RWPE2 (cell line): ENCODE measurements around the gene KCNMA1.

Source experiments
- ATAC-seq: fragments of 200-7000 bp; cut with Tn5 transposase; 3 replicates; pipeline ENCODE4 v1.9.1; 2021; ENCODE audit warnings: low read depth
- DNase-seq: peaks from one replicate; pipeline ENCODE4 v3.0.0-alpha.2; 2020; ENCODE audit warnings: low spot score
- H3K27ac ChIP-seq: fragments of 450-650 bp; 2 replicates; pipeline ENCODE4 v1.5.1; 2017; ENCODE audit warnings: mild to moderate bottlenecking; ENCODE audit not compliant: poor library complexity, severe bottlenecking
- H3K27me3 ChIP-seq: fragments of 250-450 bp; sonication (Bioruptor Pico); 2 replicates; pipeline ENCODE4 v1.5.1; 2021; ENCODE audit warnings: mild to moderate bottlenecking, moderate library complexity; ENCODE audit not compliant: insufficient read depth, poor library complexity, severe bottlenecking
- H3K36me3 ChIP-seq: fragments of 250-450 bp; sonication (Bioruptor Pico); 2 replicates; pipeline ENCODE4 v1.5.1; 2020; ENCODE audit warnings: low read depth, mild to moderate bottlenecking, moderate library complexity
- H3K4me1 ChIP-seq: fragments of 250-450 bp; sonication (Bioruptor Pico); 2 replicates; pipeline ENCODE4 v1.5.1; 2021; ENCODE audit warnings: mild to moderate bottlenecking, moderate library complexity; ENCODE audit not compliant: insufficient read depth, poor library complexity, severe bottlenecking
- H3K4me3 ChIP-seq: fragments of 250-450 bp; sonication (Bioruptor Pico); 2 replicates; pipeline ENCODE4 v1.5.1; 2021; ENCODE audit warnings: mild to moderate bottlenecking, moderate library complexity; ENCODE audit not compliant: severe bottlenecking
- H3K9me3 ChIP-seq: fragments of 250-450 bp; sonication (Bioruptor Pico); 2 replicates; pipeline ENCODE4 v1.5.1; 2021; ENCODE audit warnings: mild to moderate bottlenecking, moderate library complexity; ENCODE audit not compliant: severe bottlenecking
- TF ChIP-seq, protein P1 (sequence below): fragments of 450-650 bp; IDR thresholded peaks from one replicate; pipeline ENCODE4 v1.5.1; 2017; ENCODE audit warnings: mild to moderate bottlenecking, moderate library complexity; ENCODE audit not compliant: poor library complexity, severe bottlenecking

The KCNMA1 gene

DNA sequence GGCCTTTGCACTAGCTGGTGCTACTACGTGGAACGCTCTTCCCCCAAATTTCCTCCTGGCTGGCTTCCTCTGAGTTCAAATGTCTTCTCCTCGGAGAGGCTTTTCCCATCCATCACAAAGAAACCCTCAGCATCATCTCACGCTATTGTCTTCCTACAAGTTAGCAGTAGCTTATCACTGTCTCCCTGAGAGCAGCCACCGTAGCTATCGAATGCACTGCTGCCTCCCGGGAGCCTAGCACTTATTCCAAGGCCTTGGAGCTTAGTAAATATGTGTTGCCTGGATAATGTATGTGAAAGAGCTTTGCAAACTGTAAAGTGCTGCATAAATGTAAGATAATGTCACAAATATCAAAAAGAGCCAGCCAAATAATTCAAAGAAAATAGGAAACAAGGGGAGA lies 124.4 kb downstream of the KCNMA1 start:
- no peaks in the 10 kb centered on the region for H3K36me3 ChIP-seq
- H3K27ac ChIP-seq, result peak overlapping the region; percentile 90
- DNase-seq, result no peak
- peaks cover 40% of the 10 kb centered on the region for H3K4me1 ChIP-seq
- H3K9me3 ChIP-seq, result no peaks in the 10 kb centered on the region
- no peak for ATAC-seq
- no peaks in the 10 kb centered on the region for H3K27me3 ChIP-seq
- H3K4me3 ChIP-seq, result no peak overlapping the region
- TF ChIP-seq, protein P1, sequence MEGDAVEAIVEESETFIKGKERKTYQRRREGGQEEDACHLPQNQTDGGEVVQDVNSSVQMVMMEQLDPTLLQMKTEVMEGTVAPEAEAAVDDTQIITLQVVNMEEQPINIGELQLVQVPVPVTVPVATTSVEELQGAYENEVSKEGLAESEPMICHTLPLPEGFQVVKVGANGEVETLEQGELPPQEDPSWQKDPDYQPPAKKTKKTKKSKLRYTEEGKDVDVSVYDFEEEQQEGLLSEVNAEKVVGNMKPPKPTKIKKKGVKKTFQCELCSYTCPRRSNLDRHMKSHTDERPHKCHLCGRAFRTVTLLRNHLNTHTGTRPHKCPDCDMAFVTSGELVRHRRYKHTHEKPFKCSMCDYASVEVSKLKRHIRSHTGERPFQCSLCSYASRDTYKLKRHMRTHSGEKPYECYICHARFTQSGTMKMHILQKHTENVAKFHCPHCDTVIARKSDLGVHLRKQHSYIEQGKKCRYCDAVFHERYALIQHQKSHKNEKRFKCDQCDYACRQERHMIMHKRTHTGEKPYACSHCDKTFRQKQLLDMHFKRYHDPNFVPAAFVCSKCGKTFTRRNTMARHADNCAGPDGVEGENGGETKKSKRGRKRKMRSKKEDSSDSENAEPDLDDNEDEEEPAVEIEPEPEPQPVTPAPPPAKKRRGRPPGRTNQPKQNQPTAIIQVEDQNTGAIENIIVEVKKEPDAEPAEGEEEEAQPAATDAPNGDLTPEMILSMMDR, result no peak

DNA sequence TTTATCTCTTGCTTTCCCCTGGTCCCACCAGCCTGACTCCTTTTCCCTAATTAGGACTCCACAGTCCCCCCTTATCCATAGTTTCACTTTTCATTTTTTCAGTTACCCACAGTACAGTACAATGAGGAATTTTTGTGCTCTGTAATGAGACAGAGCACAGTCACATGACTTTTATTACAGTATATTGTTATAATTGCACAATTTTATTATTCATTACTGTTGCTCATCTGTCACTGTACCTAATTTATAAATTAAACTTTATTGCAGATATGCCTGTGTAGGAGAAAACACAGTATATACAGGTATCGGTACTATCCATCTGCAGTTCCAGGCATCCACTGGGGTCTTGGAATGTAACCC lies 125.4 kb downstream of the KCNMA1 start:
- Histone ChIP-seq H3K27me3 (no peaks in the 10 kb centered on the region), H3K36me3 (no peaks in the 10 kb centered on the region), H3K9me3 (no peaks in the 10 kb centered on the region), H3K27ac (peak overlapping the region; percentile 90), H3K4me1 (peaks cover 45% of the 10 kb centered on the region), H3K4me3 (no peak overlapping the region)
- DNase-seq (no peak), ATAC-seq (no peak)
- TF ChIP-seq, protein P1, result no peak

DNA sequence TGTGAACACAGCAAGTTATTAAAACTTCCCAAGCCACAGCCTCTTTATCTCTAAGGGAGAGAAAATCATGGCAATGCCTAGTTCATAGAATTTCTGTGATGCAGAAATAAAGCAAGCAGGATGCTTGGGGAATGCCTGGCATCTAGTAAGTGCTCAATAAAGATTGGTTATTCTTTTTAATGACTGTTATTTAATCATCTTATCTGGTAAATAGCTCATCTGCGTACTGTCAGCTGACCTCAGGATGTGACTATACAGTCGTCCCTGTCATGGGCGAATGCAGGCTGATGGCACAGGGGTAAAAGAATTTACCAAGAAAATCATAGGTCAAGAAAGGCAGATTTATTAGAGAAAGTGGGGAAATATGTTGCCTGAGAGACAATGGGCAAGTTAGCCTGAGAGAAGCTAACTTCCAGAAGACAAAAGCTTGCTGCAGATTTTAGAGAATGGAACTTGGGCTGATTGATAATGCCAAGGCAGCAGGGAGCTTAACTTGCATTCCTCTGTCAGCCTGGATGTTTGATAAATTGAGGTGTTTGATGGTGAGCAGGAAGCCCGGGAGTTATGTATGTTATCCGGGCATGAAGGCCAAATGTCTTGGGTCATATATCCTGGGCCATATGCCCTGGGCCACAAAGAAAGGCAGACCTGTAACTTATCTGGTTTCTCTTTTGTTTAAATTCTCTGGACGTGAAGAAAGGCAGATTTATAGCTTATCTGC lies 126.0 kb downstream of the KCNMA1 start:
- ATAC-seq, result no peak
- Histone ChIP-seq H3K27ac (peak overlapping the region; percentile 90), H3K4me3 (no peak overlapping the region), H3K27me3 (no peaks in the 10 kb centered on the region), H3K9me3 (no peaks in the 10 kb centered on the region), H3K36me3 (no peaks in the 10 kb centered on the region), H3K4me1 (peaks cover 51% of the 10 kb centered on the region)
- DNase-seq, result no peak
- TF ChIP-seq, protein P1, result no peak

DNA sequence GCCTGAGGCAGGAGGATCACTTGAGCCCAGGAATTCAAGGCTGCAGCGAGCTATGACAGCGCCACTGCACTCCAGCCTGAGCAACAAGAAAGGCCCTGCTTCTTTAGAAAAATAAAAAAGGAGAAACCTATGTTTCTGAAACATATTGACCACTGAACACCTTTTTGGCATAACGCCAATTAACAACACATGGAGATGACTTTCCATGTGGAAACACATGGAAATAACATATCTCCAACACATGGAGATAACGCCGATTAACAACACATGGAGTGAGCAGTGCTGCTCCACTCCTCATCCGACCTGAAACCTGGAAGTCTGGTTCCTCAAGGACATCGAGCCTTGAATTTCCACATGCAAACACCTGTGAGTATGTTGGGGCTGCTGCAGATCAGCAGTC lies 126.9 kb downstream of the KCNMA1 start:
- no peak overlapping the region for H3K4me3 ChIP-seq
- H3K27ac ChIP-seq, result no peak overlapping the region
- H3K36me3 ChIP-seq, result no peaks in the 10 kb centered on the region
- no peaks in the 10 kb centered on the region for H3K9me3 ChIP-seq
- TF ChIP-seq, protein P1, result no peak
- no peaks in the 10 kb centered on the region for H3K27me3 ChIP-seq
- ATAC-seq, result no peak
- no peak for DNase-seq
- H3K4me1 ChIP-seq, result peaks cover 60% of the 10 kb centered on the region

DNA sequence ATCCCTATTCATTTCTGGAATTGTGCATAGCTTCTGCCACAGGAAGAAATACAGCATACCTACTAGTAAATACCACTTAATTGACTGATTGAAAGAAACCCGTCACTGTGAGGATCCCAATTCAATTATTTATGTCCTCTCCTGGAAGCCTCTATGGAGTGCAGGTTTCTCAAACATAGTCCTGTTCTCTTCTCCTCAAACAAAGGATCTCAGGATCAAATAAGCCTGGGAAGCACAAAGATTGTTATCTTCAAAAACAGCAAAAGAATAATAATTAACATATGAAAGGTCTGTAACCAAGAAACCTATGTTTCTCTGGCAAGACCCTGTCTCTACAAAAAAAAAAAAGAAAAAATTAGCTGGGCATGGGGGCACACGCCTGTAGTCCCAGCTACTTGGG lies 127.3 kb downstream of the KCNMA1 start:
- no peak overlapping the region for H3K4me3 ChIP-seq
- ATAC-seq (no peak), DNase-seq (no peak)
- no peaks in the 10 kb centered on the region for H3K9me3 ChIP-seq
- peaks cover 64% of the 10 kb centered on the region for H3K4me1 ChIP-seq
- TF ChIP-seq, protein P1, result no peak
- H3K27me3 ChIP-seq, result no peaks in the 10 kb centered on the region
- H3K36me3 ChIP-seq, result no peaks in the 10 kb centered on the region
- no peak overlapping the region for H3K27ac ChIP-seq
